ENCODE data around the gene AHRR. TPM values are rescaled to one million over a fixed set of nuclear protein-coding genes. Genes with fewer than 3 reads are reported as not detected.

AHRR gene
- total and polyA plus RNA-seq, 10 of the 15 experiments (the other 5 are each of a cell fraction or from before 2014, with no cell fraction given), result 0.90 to 35.2 (median 19.2) TPM

DNA sequence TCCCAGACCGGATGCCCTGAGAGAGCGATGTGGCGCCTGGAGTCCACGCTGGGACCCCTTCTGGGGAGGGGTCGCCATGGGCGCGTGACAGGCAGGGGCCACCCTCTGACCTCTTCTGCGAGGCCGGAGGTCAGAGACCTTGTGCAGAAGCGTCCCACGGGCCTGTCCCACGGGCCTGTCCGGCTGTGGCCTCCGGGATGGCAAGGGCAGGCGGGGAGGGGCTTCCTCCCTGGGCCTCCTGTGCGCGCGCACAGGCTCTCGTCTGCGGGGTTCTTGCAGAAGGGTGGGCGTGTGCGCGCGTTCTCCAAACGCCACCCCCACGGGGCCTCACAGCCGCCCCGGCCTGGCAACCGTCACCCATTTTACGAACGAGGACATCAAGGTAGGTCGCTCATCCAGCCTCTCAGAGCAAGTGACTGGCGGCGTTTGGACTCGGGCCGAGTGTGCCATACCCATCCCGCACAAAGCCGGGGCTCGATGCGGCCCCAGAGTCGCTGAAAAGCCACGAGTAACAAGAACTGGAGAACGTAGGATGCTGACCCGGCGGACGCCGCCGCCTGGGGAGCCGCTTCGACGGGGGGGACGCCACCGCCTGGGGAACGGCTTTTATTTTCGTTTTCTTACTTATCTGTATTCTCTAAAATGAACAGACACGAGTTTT is 897 bp downstream of the AHRR start:
- peaks cover 2% of the 10 kb centered on the region; the same call in 1 of the 3 replicates for H3K9me3 ChIP-seq (replicated peaks; ENCODE audit: control insufficient read depth, insufficient read depth, low read length)
- ChIA-PET POLR2A (interaction anchor here (1.4 kb wide), 1 partner anchor 47 kb away, joined by 3 read pairs; no protein-coding TSS in a partner anchor), CTCF (interaction anchor here (1.0 to 1.4 kb wide), 2 partner anchors 102 to 109 kb away, joined by 3 to 5 read pairs; no protein-coding TSS in a partner anchor), RAD21 (ENCODE audit: unreplicated experiment) (interaction anchor here (0.9 to 1.2 kb wide), 2 partner anchors 11 to 102 kb away, joined by 4 read pairs; no protein-coding TSS in a partner anchor), SMC1A (ENCODE audit: uncharacterized antibody, unreplicated experiment) (interaction anchor here (0.8 to 1.9 kb wide), 2 partner anchors 16 to 66 kb away, joined by 3 to 9 read pairs; no protein-coding TSS in a partner anchor)
- peaks cover 77% of the 10 kb centered on the region for H3K79me2 ChIP-seq (ENCODE audit: control insufficient read depth, insufficient read depth, low read length)
- H2AFZ ChIP-seq (ENCODE audit: control insufficient read depth, low read depth, low read length), result peak overlapping the region; percentile 71
- 70% methylated on average over 53 of the region's 56 CpGs for WGBS (ENCODE audit: insufficient coverage, insufficient replicate concordance, low lambda C conversion rate, missing lambda C conversion rate)
- peak overlapping the region; percentile 64 for H3K4me2 ChIP-seq (ENCODE audit: control insufficient read depth, insufficient read depth)
- FAIRE-seq, result no peak
- H3K4me3 ChIP-seq, result peak overlapping the region; percentile 96
- BruUV-seq (replicated peaks), result no TSS peak
- peak overlapping the region; percentile 81 for H3K27ac ChIP-seq (ENCODE audit: control insufficient read depth, insufficient read depth)
- H3K9ac ChIP-seq (ENCODE audit: control insufficient read depth, insufficient read depth, low read length), result peak overlapping the region; percentile 85
- in situ Hi-C loops (cut with MboI) (no loop called here), intact Hi-C loops (cut with micrococcal nuclease; ENCODE audit: unreplicated experiment) (loop anchor here (2.0 kb wide), 1 partner anchor 50 kb away; no protein-coding TSS in a partner anchor)
- peak; percentile 63 for ATAC-seq
- DNase-seq (ENCODE audit: low read depth, low spot score), result no peak
- peaks cover 0 to 2% of the 10 kb centered on the region in 2 experiments; a peak in 1 of 4 replicates for H3K36me3 ChIP-seq (ENCODE audit: control insufficient read depth in 2 of 2, insufficient read depth in 2 of 2, low read length in 1 of 2)
- no peaks in the 10 kb centered on the region for H3K27me3 ChIP-seq (replicated peaks in 1 of 2; ENCODE audit: control insufficient read depth in 2 of 2, insufficient read depth in 2 of 2, low read length in 1 of 2)
- H3K4me1 ChIP-seq (ENCODE audit: control insufficient read depth, insufficient read depth, low read length), result peaks cover 16% of the 10 kb centered on the region
- H4K20me1 ChIP-seq (ENCODE audit: control insufficient read depth, insufficient read depth), result no peaks in the 10 kb centered on the region
- TF ChIP-seq MYC (IDR thresholded peaks at IDR 0.05; ENCODE audit: insufficient read depth, insufficient read length, insufficient replicate concordance, low read length, severe bottlenecking) (no peak), CEBPZ (IDR thresholded peaks at IDR 0.05; ENCODE audit: low read depth, low read length) (no peak), CHD4 (IDR thresholded peaks at IDR 0.05) (no peak), NFXL1 (IDR thresholded peaks at IDR 0.05; ENCODE audit: borderline replicate concordance) (no peak), SP1 (IDR thresholded peaks at IDR 0.05; ENCODE audit: low read depth, low read length) (no peak), PAX8 (IDR thresholded peaks at IDR 0.05) (no peak), E2F8 (IDR thresholded peaks at IDR 0.05; ENCODE audit: low read depth, partially characterized antibody) (no peak), POLR2AphosphoS5 (IDR thresholded peaks at IDR 0.05; ENCODE audit: low read length) (0 out of 2 replicates have a peak, but pooled peaks have one; percentile 32), MEF2B (IDR thresholded peaks at IDR 0.05; ENCODE audit: partially characterized antibody, poor library complexity, severe bottlenecking) (no peak), ATF3 (IDR thresholded peaks at IDR 0.05; ENCODE audit: borderline replicate concordance, extremely low read depth, low read depth, low read length) (no peak), IRF3 (IDR thresholded peaks at IDR 0.05) (no peak), RCOR1 (conservative IDR thresholded peaks at IDR 0.05; ENCODE audit: low read depth, low read length) (no peak), ZNF384 (IDR thresholded peaks at IDR 0.05; ENCODE audit: borderline replicate concordance, low read depth, low read length) (no peak), TAF1 (IDR thresholded peaks at IDR 0.05; ENCODE audit: borderline replicate concordance, low read depth, low read length) (no peak), ESRRA (IDR thresholded peaks at IDR 0.05; ENCODE audit: low read length) (no peak)

All from GM12878 (cell line).